Neural crest cell (in vitro differentiated cells): ENCODE measurements around the gene NR5A1. TPM values are rescaled to one million over a fixed set of nuclear protein-coding genes. Genes with fewer than 3 reads are reported as not detected.

ENCODE experiments used
- DNase-seq: peaks from one replicate; pipeline ENCODE4 v3.0.0; 2021; ENCODE audit warnings: low read depth, mixed read lengths, low spot score
- H3K27ac Mint-ChIP-seq: one replicate; pipeline ENCODE4 v1.8.0; 2021; ENCODE audit warnings: mild to moderate bottlenecking, mixed read lengths; ENCODE audit not compliant: unreplicated experiment
- H3K27me3 Mint-ChIP-seq: 2 replicates; pipeline ENCODE4 v1.8.0; 2021; ENCODE audit warnings: low read depth, mild to moderate bottlenecking, mixed read lengths
- H3K36me3 Mint-ChIP-seq: 2 replicates; pipeline ENCODE4 v1.8.0; 2021; ENCODE audit warnings: low read depth, mild to moderate bottlenecking, mixed read lengths
- H3K4me1 Mint-ChIP-seq: 2 replicates; pipeline ENCODE4 v1.8.0; 2021; ENCODE audit warnings: mixed read lengths
- H3K4me3 Mint-ChIP-seq: one replicate; pipeline ENCODE4 v1.8.0; 2021; ENCODE audit warnings: mild to moderate bottlenecking, mixed read lengths
- H3K9me3 Mint-ChIP-seq: 2 replicates; pipeline ENCODE4 v1.8.0; 2021; ENCODE audit warnings: mixed read lengths
- CTCF ChIP-seq: fragments of 200-600 bp; sonication (generic); conservative IDR thresholded peaks from 2 replicates; pipeline ENCODE4 v1.5.0; 2021; ENCODE audit warnings: antibody characterized with exemption, mild to moderate bottlenecking
- total RNA-seq: library from RNA; stranded (reverse); gene quantifications from 2 replicates; pipeline ENCODE4 v1.2.1, GENCODE V29; 2021

The NR5A1 gene
- total RNA-seq, 1 donor from 2014 or later, result 0.35 TPM

GRCh38 chr9:124479947-124480620 is 27.1 kb downstream of the NR5A1 start:
- no peak for DNase-seq
- peaks cover 16% of the 10 kb centered on the region for H3K27me3 Mint-ChIP-seq
- peak overlapping the region; percentile 78 for H3K4me3 Mint-ChIP-seq
- peak overlapping the region; percentile 19 for H3K27ac Mint-ChIP-seq
- no peaks in the 10 kb centered on the region for H3K36me3 Mint-ChIP-seq
- H3K4me1 Mint-ChIP-seq, result peaks cover 23% of the 10 kb centered on the region
- no peak for TF ChIP-seq CTCF
- no peaks in the 10 kb centered on the region for H3K9me3 Mint-ChIP-seq

GRCh38 chr9:124479371-124479770 is 27.8 kb downstream of the NR5A1 start:
- no peak for TF ChIP-seq CTCF
- H3K36me3 Mint-ChIP-seq, result no peaks in the 10 kb centered on the region
- no peak overlapping the region for H3K4me3 Mint-ChIP-seq
- H3K27ac Mint-ChIP-seq, result no peak overlapping the region
- DNase-seq, result no peak
- H3K4me1 Mint-ChIP-seq, result peaks cover 23% of the 10 kb centered on the region
- H3K9me3 Mint-ChIP-seq, result no peaks in the 10 kb centered on the region
- peaks cover 16% of the 10 kb centered on the region for H3K27me3 Mint-ChIP-seq

GRCh38 chr9:124478354-124478753 is 28.8 kb downstream of the NR5A1 start:
- peak overlapping the region; percentile 66 for H3K4me3 Mint-ChIP-seq
- H3K4me1 Mint-ChIP-seq, result peaks cover 23% of the 10 kb centered on the region
- peaks cover 13% of the 10 kb centered on the region for H3K27me3 Mint-ChIP-seq
- no peaks in the 10 kb centered on the region for H3K9me3 Mint-ChIP-seq
- no peak overlapping the region for H3K27ac Mint-ChIP-seq
- DNase-seq, result no peak
- H3K36me3 Mint-ChIP-seq, result no peaks in the 10 kb centered on the region
- no peak for TF ChIP-seq CTCF

GRCh38 chr9:124477648-124478285 is 29.4 kb downstream of the NR5A1 start:
- H3K9me3 Mint-ChIP-seq, result no peaks in the 10 kb centered on the region

GRCh38 chr9:124477211-124477647 is 30.0 kb downstream of the NR5A1 start:
- Mint-ChIP-seq H3K4me1 (peaks cover 19% of the 10 kb centered on the region), H3K4me3 (no peak overlapping the region), H3K27ac (no peak overlapping the region), H3K9me3 (no peaks in the 10 kb centered on the region), H3K27me3 (peaks cover 13% of the 10 kb centered on the region), H3K36me3 (no peaks in the 10 kb centered on the region)
- peak; percentile 23 for TF ChIP-seq CTCF
- no peak for DNase-seq

More at GRCh38 chr9:124477648-124478285, 29.4 kb downstream of the NR5A1 start:
- no peak for TF ChIP-seq CTCF
- Mint-ChIP-seq H3K27ac (no peak overlapping the region), H3K4me1 (peaks cover 19% of the 10 kb centered on the region), H3K4me3 (peak overlapping the region; percentile 66), H3K36me3 (no peaks in the 10 kb centered on the region), H3K27me3 (peaks cover 13% of the 10 kb centered on the region)
- peak; percentile 39 for DNase-seq
